Cardiac fibroblast (primary cell): Measurements from ENCODE around the gene TOR1AIP2.

ENCODE experiments used
- DNase-seq, 2 donors: peaks; one replicate each; pipeline versions ENCODE4 v3.0.0 to v3.0.0-alpha.2; 2010; ENCODE audit warnings: low read depth in 2 of 2
- H3K4me3 ChIP-seq, 2 donors: replicated peaks in 1 of 2; 1 replicate in 1 of 2; 2 replicates in 1 of 2; pipeline ENCODE4 v1.5.1; 2011; ENCODE audit warnings: low read depth in 2 of 2, low read length in 2 of 2, mild to moderate bottlenecking in 2 of 2, moderate library complexity in 1 of 2
- CTCF ChIP-seq: IDR thresholded peaks from one replicate; pipeline ENCODE4 v1.5.1; 2011; ENCODE audit warnings: low read depth, mild to moderate bottlenecking, low read length, inconsistent platforms

TOR1AIP2 gene

GRCh38 chr1:179921981-179922872, 44.6 kb upstream of the TOR1AIP2 start:
- H3K4me3 ChIP-seq, result no peak overlapping the region
- TF ChIP-seq CTCF, result no peak
- no peak for DNase-seq

GRCh38 chr1:179921472-179921871, 43.9 kb upstream of the TOR1AIP2 start:
- H3K4me3 ChIP-seq, result no peak overlapping the region
- DNase-seq, result no peak
- no peak for TF ChIP-seq CTCF

DNA sequence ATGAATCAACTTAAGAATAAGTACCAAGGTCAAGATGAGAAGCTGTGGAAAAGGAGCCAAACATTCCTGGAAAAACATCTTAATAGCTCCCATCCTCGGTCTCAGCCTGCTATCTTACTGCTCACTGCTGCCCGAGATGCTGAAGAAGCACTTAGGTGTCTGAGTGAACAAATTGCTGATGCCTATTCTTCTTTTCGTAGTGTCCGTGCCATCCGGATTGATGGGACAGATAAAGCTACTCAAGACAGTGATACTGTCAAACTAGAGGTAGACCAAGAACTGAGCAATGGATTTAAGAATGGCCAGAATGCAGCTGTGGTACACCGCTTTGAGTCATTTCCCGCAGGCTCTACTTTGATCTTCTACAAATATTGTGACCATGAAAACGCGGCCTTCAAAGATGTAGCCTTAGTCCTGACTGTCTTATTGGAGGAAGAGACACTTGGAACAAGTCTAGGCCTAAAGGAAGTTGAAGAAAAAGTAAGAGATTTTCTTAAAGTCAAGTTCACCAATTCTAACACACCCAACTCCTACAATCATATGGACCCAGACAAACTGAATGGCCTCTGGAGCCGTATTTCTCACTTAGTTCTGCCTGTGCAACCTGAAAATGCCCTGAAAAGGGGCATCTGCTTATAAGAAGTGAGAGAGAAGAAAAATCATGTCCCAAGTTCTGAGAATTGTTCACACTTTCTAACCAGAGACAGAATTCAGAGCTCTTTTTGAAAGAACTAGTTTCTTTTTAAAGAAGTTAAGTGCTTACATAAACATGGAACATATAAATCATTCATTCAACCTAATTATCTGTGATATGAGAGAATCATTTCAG, 40.2 kb upstream of the TOR1AIP2 start:
- no peak for TF ChIP-seq CTCF
- H3K4me3 ChIP-seq, result no peak overlapping the region
- DNase-seq, result no peak

DNA sequence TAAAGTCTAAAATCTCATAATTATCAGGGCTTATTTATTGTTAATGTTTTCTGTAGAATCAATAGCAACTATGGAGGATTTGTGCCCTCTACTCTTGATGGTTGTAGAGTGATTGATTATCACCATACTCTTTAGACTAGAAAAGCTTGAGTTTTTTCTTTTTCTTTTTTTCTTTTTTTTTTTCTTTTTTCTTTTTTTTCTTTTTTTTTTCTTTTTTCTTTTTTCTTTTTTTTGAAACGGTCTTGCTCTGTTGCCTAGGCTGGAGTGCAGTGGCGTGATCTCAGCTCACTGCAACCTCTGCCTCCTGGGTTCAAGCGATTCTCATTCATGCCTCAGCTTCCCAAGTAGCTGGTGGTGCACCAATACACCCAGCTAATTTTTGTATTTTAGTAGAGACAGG, 34.2 kb upstream of the TOR1AIP2 start:
- DNase-seq, result no peak
- TF ChIP-seq CTCF, result no peak
- H3K4me3 ChIP-seq, result no peak overlapping the region

- no peak for DNase-seq
- H3K4me3 ChIP-seq, result no peak overlapping the region
- TF ChIP-seq CTCF, result no peak
Measured at GRCh38 chr1:179910934-179911333, 33.3 kb upstream of the TOR1AIP2 start.

DNA sequence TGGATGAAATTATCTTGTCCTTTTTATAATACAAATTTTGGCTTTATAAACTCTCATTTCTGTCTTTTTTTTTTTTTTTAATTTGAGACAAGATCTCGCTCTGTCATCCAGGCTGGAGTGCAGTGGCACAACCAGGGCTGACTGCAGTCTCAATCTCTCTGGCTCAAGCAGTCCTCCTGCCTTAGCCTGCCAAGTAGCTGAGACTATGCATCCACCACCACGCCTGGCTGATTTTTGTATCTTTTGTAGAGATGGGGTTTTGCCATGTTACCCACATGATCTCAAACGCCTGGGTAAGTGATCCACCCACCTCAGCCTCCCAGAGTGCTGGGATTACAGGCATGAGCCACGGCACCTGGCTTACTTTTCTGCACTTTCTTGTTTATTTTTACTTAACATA, 12.0 kb upstream of the TOR1AIP2 start:
- no peak overlapping the region for H3K4me3 ChIP-seq
- no peak for DNase-seq
- no peak for TF ChIP-seq CTCF
